HK-2 (cell line): Measurements from ENCODE around the gene CBX3.
"Not testable (repeated sequence)": the region's sequence is repeated elsewhere in the genome, so short reads cannot be mapped to it uniquely, and the experiment has no call there.

ENCODE experiments used
- DNase-seq: peaks from one replicate; pipeline ENCODE4 v3.0.0-alpha.2; 2018; ENCODE audit not compliant: unreplicated experiment

The CBX3 gene

GRCh38 chr7:26188206-26188956, 13.2 kb upstream of the CBX3 start:
- DNase-seq = no peak

- no peak for DNase-seq
Observed at GRCh38 chr7:26188957-26189541, 12.5 kb upstream of the CBX3 start.

DNA sequence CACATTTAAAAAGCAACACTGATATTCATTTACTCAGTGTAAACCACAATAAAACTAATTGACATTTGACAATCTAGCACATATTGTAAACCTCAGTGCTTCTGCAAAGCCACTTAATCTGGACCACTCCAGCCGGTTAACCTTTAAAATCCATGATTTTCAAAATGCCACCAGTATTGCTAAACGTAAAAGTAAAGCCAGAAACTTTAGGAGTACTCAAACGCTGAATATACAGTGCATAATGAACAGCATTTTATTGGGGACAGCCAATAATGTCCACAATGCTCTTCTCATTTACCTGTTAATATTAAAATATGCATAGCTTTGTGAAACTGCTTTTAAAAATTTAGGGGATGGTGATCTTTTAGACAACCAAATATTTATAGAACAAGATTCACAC, 11.8 kb upstream of the CBX3 start:
- DNase-seq = no peak

GRCh38 chr7:26190417-26190869, 11.1 kb upstream of the CBX3 start:
- no peak for DNase-seq

- no peak for DNase-seq
Observed at GRCh38 chr7:26191233-26191973, 10.1 kb upstream of the CBX3 start.

- DNase-seq = no peak
Observed at GRCh38 chr7:26191974-26192479, 9.5 kb upstream of the CBX3 start.

- no peak for DNase-seq
Observed at GRCh38 chr7:26192485-26193087, 9.0 kb upstream of the CBX3 start.

DNA sequence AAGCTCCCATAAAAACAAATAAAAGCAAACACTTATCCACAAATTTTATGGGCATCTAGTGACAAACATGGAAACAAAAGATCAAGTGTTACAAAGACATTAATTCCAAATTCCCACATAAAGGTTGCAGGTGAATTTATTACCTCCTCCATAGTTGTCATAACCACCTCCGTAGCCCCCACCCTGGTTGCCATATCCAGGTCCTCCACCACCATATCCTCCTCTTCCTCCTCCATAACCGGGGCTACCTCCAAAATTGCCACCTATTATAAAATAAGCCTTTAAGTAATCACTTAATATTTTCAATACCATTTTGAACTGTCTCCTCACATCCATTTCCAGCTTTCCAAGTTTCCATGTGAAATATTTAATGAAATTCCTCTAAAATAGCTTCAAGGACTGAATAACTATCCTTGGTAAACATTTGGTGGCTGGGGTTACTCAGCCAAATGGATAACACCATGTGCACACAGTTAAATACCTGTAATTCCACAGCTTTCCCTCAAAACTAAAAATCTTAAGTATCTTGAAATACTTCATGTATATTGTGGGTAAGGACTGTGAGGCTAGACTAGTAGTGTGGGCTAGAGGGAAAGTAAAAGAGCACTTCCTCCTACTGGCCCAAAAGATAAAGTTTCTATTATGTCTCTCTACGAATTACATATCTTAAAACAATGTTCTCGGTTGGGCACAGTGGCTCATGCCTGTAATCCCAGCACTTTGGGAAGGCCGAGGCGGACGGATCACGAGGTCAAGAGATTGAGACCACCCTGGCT, 7.9 kb upstream of the CBX3 start:
- DNase-seq = no peak

- not testable (repeated sequence) for DNase-seq
Observed at GRCh38 chr7:26194764-26195163, 6.8 kb upstream of the CBX3 start.

DNA sequence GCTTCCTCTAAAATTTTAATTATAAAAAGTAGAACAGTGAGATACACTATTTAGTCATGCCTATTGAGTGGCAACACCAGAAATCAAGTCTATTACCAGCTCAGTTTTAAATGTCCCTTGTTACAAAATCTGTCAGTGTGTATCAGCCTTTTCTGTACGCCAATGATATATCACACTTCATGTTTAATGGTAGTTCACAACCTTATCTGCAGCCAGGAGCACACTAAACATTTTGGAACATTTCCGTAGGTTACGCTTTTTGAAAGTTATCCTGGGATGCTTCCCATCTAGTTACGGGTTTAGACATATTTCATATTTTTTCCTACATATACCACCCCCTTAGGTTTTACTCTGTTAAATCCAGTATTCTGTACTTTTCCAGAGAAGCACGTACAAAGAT, 6.4 kb upstream of the CBX3 start:
- DNase-seq = no peak

DNA sequence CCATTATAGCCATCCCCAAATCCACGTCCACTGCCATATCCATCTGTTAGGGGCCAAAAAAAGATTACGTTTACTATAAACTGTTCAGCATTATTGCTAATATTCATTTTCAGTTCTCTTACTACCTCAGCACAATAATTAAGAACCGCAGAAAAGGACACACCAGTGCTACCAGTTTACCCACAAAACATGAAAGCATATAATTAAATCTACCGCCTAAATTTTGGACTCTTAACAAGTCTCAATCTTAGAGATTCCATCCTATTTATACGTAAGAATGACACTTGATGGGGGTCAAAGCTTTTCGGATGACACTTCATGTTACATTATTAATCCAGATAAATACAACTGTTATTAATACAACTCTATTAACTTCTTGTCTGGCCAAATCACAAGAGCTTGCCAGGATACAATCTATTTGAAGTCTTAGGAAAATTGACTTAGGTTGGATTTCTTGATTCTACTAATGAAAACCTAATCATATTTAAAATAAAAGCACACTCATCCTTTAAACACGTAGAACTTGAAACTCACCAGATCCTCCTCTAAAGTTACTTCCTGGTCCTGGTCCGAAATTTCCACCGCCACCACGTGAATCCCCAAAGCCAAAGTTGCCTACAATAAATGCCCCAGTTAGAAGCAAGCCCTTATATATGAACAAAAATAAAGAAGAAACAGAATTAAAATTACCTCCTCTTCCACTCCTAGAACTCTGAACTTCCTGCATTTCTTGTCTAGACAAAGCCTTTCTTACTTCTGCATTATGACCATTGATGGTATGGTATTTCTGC, 5.5 kb upstream of the CBX3 start:
- DNase-seq = no peak

DNA sequence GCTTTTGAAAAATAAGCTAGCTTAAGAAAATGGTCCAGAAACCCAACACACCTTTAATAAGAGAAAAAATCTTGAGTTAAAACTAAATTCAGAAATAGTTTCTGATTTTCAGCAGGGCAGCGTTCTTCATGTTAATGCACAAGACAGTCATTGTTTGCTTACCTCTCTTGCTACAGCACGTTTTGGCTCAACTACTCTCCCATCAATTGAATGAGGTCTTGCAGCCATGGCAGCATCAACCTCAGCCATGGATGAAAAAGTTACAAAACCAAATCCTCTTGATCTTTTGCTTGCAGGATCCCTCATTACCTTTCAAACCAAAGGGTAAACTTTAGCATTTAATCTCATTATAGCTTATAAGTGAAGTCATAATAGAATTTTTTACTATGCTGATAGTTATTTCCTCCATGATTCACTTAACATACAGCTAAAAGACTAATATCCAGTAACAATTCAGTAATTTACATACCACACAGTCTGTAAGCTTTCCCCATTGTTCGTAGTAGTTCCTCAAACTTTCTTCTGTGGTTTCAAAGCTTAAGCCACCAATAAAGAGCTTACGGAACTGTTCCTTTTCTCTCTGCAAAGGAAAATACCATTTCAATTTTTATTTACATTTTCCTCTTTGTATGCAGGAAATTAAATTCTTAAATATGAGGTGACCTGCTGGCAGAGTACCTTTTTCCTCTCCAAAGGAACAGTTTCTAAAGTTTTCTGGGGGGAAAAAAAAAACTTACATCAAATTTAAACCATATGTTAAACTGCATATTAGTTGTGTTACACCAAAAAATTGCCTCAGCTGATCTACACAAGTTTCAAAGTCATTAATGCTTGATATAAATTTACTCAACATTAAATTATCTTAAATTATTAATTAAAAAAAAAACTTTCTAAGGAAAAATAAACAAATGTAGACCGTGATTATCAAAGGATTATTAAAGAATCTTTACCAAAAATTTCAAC, 4.1 kb upstream of the CBX3 start:
- DNase-seq = no peak

DNA sequence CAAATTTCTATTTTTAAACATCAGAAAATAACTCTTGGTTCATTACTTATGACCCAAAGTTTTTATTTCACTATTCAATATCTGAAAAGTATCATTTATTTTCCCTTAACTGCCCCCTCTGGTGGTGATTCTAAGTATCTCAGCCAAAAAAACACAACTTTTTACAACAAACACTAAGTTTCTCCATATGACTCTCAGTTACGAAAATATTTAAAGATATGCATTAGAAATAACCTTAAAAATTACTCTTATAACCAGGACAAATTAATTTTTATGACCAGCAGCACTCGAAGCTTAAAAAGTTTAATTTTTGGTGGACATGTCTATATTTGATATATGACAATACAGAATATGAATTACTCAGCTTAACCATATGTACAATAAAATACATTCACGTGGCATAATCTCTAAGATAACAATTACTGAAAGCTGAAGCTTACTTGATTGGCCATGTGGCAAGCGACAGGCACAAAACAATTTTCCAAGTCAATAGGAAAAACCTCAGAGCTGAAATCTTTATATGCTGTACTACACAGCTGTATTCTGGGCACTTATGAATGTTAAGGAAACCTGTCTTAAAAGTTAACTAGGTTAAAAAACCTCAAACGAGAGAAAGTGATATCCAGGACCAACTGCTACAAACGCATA, 3.3 kb upstream of the CBX3 start:
- DNase-seq = no peak

- DNase-seq = no peak
Observed at GRCh38 chr7:26198781-26199169, 2.8 kb upstream of the CBX3 start.

GRCh38 chr7:26199301-26200037, 2.1 kb upstream of the CBX3 start:
- DNase-seq = no peak

GRCh38 chr7:26200038-26200443, 1.5 kb upstream of the CBX3 start:
- peak; percentile 67 for DNase-seq

- DNase-seq = peak; percentile 98
Observed at GRCh38 chr7:26200444-26201246, 900 bp upstream of the CBX3 start, which contains the start of gene HNRNPA2B1. TSS of gene HNRNPA2B1 (minus strand) at chr7:26200746. CDS start at chr7:26200577, 169 bp downstream.
